Thyroid gland (tissue), 4 donors: ENCODE results near the gene ITIH2.

Experiments
- CTCF ChIP-seq, 6 experiments: fragments of 200-600 bp in 3 of 6; fragments of 450-650 bp in 3 of 6; sonication (generic) in 3 of 6; IDR thresholded peaks; one replicate each; pipeline ENCODE4 v1.5.1; 2016 to 2019; ENCODE audit warnings: antibody characterized with exemption in 6 of 6, mild to moderate bottlenecking in 2 of 6, inconsistent platforms in 1 of 6, moderate library complexity in 1 of 6
- POLR2A ChIP-seq, 2 donors: fragments of 450-650 bp; IDR thresholded peaks; one replicate each; pipeline ENCODE4 v1.6.1; 2017; ENCODE audit warnings: antibody characterized with exemption in 2 of 2, mild to moderate bottlenecking in 2 of 2, moderate library complexity in 1 of 2

GRCh38 chr10:7700577-7701125, 2.5 kb upstream of the ITIH2 start:
- no peak for TF ChIP-seq POLR2A (IDR thresholded peaks at IDR 0.05)
- no peak for TF ChIP-seq CTCF (IDR thresholded peaks at IDR 0.05)
